Left lobe of liver (tissue), 2 donors: ENCODE results near the gene DMKN. TPM values are rescaled to one million over a fixed set of nuclear protein-coding genes. Genes with fewer than 3 reads are reported as not detected.

Source experiments
- ATAC-seq: fragments of 200-7000 bp; cut with Tn5 transposase; one replicate; pipeline ENCODE4 v1.9.1; 2020; ENCODE audit warnings: mild to moderate bottlenecking, moderate library complexity
- DNase-seq: peaks from one replicate; pipeline ENCODE4 v3.0.0-alpha.2; 2020; ENCODE audit warnings: low spot score
- total RNA-seq: library from RNA; stranded (reverse); gene quantifications from one replicate; pipeline ENCODE4 v1.2.1, GENCODE V29; 2021
- donor health status: DM: no; HTN: no; CAD: no; lungs with moderate emphysema.
- donor health status: DM: no; HTN: yes; CAD: no.

DMKN gene
- total RNA-seq, 1 donor from 2014 or later, result 2.0 TPM

GRCh38 chr19:35528218-35529038, 15.0 kb upstream of the DMKN start, which contains the start of gene SBSN:
Gene SBSN, minus strand, starts transcription at chr19:35528311. Its CDS starts 30 bp downstream, at chr19:35528281.
- DNase-seq, result no peak
- ATAC-seq, result no peak

- ATAC-seq (no peak), DNase-seq (no peak)
These were observed 12.4 kb upstream of the DMKN start for GRCh38 chr19:35525873-35526272.

GRCh38 chr19:35524181-35524837, 10.9 kb upstream of the DMKN start:
- no peak for DNase-seq
- ATAC-seq, result no peak

GRCh38 chr19:35522745-35523327, 9.4 kb upstream of the DMKN start:
- DNase-seq (no peak), ATAC-seq (no peak)

GRCh38 chr19:35521124-35521743, 7.8 kb upstream of the DMKN start:
- ATAC-seq (no peak), DNase-seq (no peak)

GRCh38 chr19:35519291-35519690, 5.8 kb upstream of the DMKN start:
- DNase-seq (no peak), ATAC-seq (no peak)

- ATAC-seq (no peak), DNase-seq (no peak)
These were observed 4.9 kb upstream of the DMKN start for GRCh38 chr19:35518313-35518712.

- no peak for ATAC-seq
These were observed 3.9 kb upstream of the DMKN start for GRCh38 chr19:35517342-35517741.

GRCh38 chr19:35516310-35516709, 2.9 kb upstream of the DMKN start:
- DNase-seq (no peak), ATAC-seq (no peak)

More at GRCh38 chr19:35517342-35517741, 3.9 kb upstream of the DMKN start:
- no peak for DNase-seq

GRCh38 chr19:35514282-35514809, 897 bp upstream of the DMKN start:
- DNase-seq (no peak), ATAC-seq (no peak)

GRCh38 chr19:35512831-35513627, 420 bp downstream of the DMKN start:
- DNase-seq, result no peak

GRCh38 chr19:35511337-35511736, 2.1 kb downstream of the DMKN start:
- ATAC-seq, result no peak
- DNase-seq, result no peak

More at GRCh38 chr19:35512831-35513627, 420 bp downstream of the DMKN start:
- ATAC-seq, result no peak

- DNase-seq, result no peak
- no peak for ATAC-seq
These were observed 2.9 kb downstream of the DMKN start for GRCh38 chr19:35510626-35510964.

- DNase-seq (peak; percentile 71), ATAC-seq (peak; percentile 94)
These were observed 3.4 kb downstream of the DMKN start for GRCh38 chr19:35509861-35510625.

- no peak for DNase-seq
- ATAC-seq, result peak; percentile 28
These were observed 4.3 kb downstream of the DMKN start for GRCh38 chr19:35509018-35509652.

GRCh38 chr19:35508129-35508528, 5.3 kb downstream of the DMKN start:
- ATAC-seq (no peak), DNase-seq (no peak)

GRCh38 chr19:35507561-35507960, 5.9 kb downstream of the DMKN start:
- no peak for DNase-seq
- no peak for ATAC-seq

GRCh38 chr19:35506011-35506410, 7.4 kb downstream of the DMKN start:
- ATAC-seq (no peak), DNase-seq (no peak)

GRCh38 chr19:35502751-35503150, 10.7 kb downstream of the DMKN start:
- ATAC-seq (no peak), DNase-seq (no peak)
